GM19043 (cell line): Measurements from ENCODE around the gene NDUFAF4.

ENCODE experiments used
- ATAC-seq: cut with Tn5 transposase; IDR thresholded peaks from one replicate; pipeline ENCODE4 v1.9.1; 2021; ENCODE audit warnings: low read depth; ENCODE audit not compliant: unreplicated experiment

The NDUFAF4 gene

GRCh38 chr6:96897396-96898240, at the start of gene NDUFAF4:
NDUFAF4 (minus strand) TSS chr6:96897891; CDS start chr6:96897801, 90 bp downstream.
- peak; percentile 89 for ATAC-seq

GRCh38 chr6:96947055-96947454, 49.4 kb upstream of the NDUFAF4 start:
- peak; percentile 77 for ATAC-seq

GRCh38 chr6:96943555-96944215, 46.0 kb upstream of the NDUFAF4 start:
- no peak for ATAC-seq

- no peak for ATAC-seq
Measured at GRCh38 chr6:96942676-96943075, 45.0 kb upstream of the NDUFAF4 start.

- ATAC-seq = no peak
Measured at GRCh38 chr6:96940322-96940721, 42.6 kb upstream of the NDUFAF4 start.

- no peak for ATAC-seq
Measured at GRCh38 chr6:96939007-96939805, 41.5 kb upstream of the NDUFAF4 start.

- no peak for ATAC-seq
Measured at GRCh38 chr6:96934087-96934486, 36.4 kb upstream of the NDUFAF4 start.

GRCh38 chr6:96931198-96931597, 33.5 kb upstream of the NDUFAF4 start:
- ATAC-seq = no peak

GRCh38 chr6:96929741-96930140, 32.0 kb upstream of the NDUFAF4 start:
- ATAC-seq = no peak

- no peak for ATAC-seq
Measured at GRCh38 chr6:96927660-96928059, 30.0 kb upstream of the NDUFAF4 start.

GRCh38 chr6:96926425-96926824, 28.7 kb upstream of the NDUFAF4 start:
- ATAC-seq = no peak

GRCh38 chr6:96925290-96925687, 27.6 kb upstream of the NDUFAF4 start:
- no peak for ATAC-seq

GRCh38 chr6:96923871-96924493, 26.3 kb upstream of the NDUFAF4 start:
- ATAC-seq = peak; percentile 69

- no peak for ATAC-seq
Measured at GRCh38 chr6:96923400-96923799, 25.7 kb upstream of the NDUFAF4 start.

GRCh38 chr6:96917098-96917497, 19.4 kb upstream of the NDUFAF4 start:
- no peak for ATAC-seq

- ATAC-seq = no peak
Measured at GRCh38 chr6:96913621-96914020, 15.9 kb upstream of the NDUFAF4 start.

GRCh38 chr6:96911751-96912150, 14.1 kb upstream of the NDUFAF4 start:
- no peak for ATAC-seq

GRCh38 chr6:96911171-96911570, 13.5 kb upstream of the NDUFAF4 start:
- no peak for ATAC-seq

- ATAC-seq = no peak
Measured at GRCh38 chr6:96909811-96910210, 12.1 kb upstream of the NDUFAF4 start.

GRCh38 chr6:96907498-96907897, 9.8 kb upstream of the NDUFAF4 start:
- peak; percentile 84 for ATAC-seq

- no peak for ATAC-seq
Measured at GRCh38 chr6:96900873-96901272, 3.2 kb upstream of the NDUFAF4 start.
